ENCODE results near the gene HLA-C.
"Not testable (repeated sequence)": the region's sequence is repeated elsewhere in the genome, so short reads cannot be mapped to it uniquely, and the experiment has no call there.

HLA-C gene

GRCh38 chr6:31243508-31243907 lies 28.4 kb downstream of the HLA-C start:
- TF ChIP-seq CTCF (conservative IDR thresholded peaks at IDR 0.05; ENCODE audit: low read depth, low read length) = no peak
- H3K4me3 ChIP-seq (ENCODE audit: low read depth, low read length) = no peak overlapping the region
- no peak for DNase-seq (ENCODE audit: low read depth)

- no peak overlapping the region for H3K4me3 ChIP-seq (ENCODE audit: low read depth, low read length)
- no peak for DNase-seq (ENCODE audit: low read depth)
- TF ChIP-seq CTCF (conservative IDR thresholded peaks at IDR 0.05; ENCODE audit: low read depth, low read length) = no peak
Measured at GRCh38 chr6:31239854-31240253, 32.0 kb downstream of the HLA-C start.

- not testable (repeated sequence) for H3K4me3 ChIP-seq (ENCODE audit: low read depth, low read length); DNase-seq (ENCODE audit: low read depth)
Measured at GRCh38 chr6:31234101-31234500, 37.8 kb downstream of the HLA-C start.

GRCh38 chr6:31228476-31228875 lies 43.4 kb downstream of the HLA-C start:
- TF ChIP-seq CTCF (conservative IDR thresholded peaks at IDR 0.05; ENCODE audit: low read depth, low read length) = no peak
- no peak overlapping the region for H3K4me3 ChIP-seq (ENCODE audit: low read depth, low read length)
- no peak for DNase-seq (ENCODE audit: low read depth)

GRCh38 chr6:31227143-31227542 lies 44.7 kb downstream of the HLA-C start:
- H3K4me3 ChIP-seq (ENCODE audit: low read depth, low read length) = no peak overlapping the region
- no peak for TF ChIP-seq CTCF (conservative IDR thresholded peaks at IDR 0.05; ENCODE audit: low read depth, low read length)
- no peak for DNase-seq (ENCODE audit: low read depth)

- no peak for TF ChIP-seq CTCF (conservative IDR thresholded peaks at IDR 0.05; ENCODE audit: low read depth, low read length)
Measured at GRCh38 chr6:31225735-31226134, 46.2 kb downstream of the HLA-C start.

GRCh38 chr6:31222496-31222895 lies 49.4 kb downstream of the HLA-C start:
- DNase-seq (ENCODE audit: low read depth) = no peak
- H3K4me3 ChIP-seq (ENCODE audit: low read depth, low read length) = no peak overlapping the region
- TF ChIP-seq CTCF (conservative IDR thresholded peaks at IDR 0.05; ENCODE audit: low read depth, low read length) = no peak

More at GRCh38 chr6:31225735-31226134, 46.2 kb downstream of the HLA-C start:
- no peak overlapping the region for H3K4me3 ChIP-seq (ENCODE audit: low read depth, low read length)
- no peak for DNase-seq (ENCODE audit: low read depth)

Data from choroid plexus epithelial cell (primary cell).